Measurements from ENCODE around the gene DISC1. TPM values are rescaled to one million over a fixed set of nuclear protein-coding genes. Genes with fewer than 3 reads are reported as not detected.

DISC1 gene
- total and polyA plus RNA-seq, 2 donors (not counting 3 experiments of a cell fraction or from before 2014, with no cell fraction given), result 3.3 to 14.7 TPM

DNA sequence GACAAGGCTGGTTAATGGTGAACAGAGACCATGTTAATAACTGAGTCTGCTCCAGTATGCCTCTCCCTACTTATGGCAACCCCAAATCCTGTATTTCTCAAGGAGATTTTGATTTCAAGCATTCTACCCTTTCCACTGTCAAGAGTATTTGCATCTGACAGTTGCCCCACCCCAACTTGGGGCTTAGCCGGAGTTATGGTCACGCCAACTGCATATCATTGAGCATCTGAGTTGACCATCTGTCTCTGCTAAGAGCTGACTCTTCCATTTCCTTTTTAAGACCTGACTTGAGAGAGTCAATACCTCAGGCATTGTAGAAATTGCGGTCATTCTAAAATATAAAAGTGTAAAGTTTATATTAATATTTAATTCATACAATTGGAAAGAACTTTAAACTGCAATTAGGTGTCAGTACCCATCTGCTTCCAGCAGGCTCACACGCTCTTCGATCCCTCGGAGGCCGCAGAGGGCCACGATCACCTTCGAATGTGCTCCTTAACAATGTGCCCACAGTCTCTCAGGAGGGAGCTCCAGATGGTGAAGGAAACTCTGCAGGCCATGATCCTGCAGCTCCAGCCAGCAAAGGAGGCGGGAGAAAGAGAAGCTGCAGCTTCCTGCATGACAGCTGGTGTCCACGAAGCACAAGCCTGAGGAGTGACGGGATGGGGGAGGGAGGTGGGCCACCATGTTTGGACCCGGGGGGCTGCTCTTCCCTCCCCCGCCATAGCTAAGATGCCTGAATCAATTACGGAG is 409.8 kb downstream of the DISC1 start:
- BruUV-seq (replicated peaks), result no TSS peak
- intact Hi-C loops (cut with micrococcal nuclease), result no loop called here
- Histone ChIP-seq H3K27ac (ENCODE audit: insufficient read depth, low read depth, low read length) (no peak overlapping the region), H3K4me2 (ENCODE audit: insufficient read depth, low read length) (no peak overlapping the region), H3K9ac (replicated peaks; ENCODE audit: extremely low read depth, insufficient read depth, low read length) (no peak overlapping the region), H2AFZ (ENCODE audit: low read depth, low read length) (no peak overlapping the region), H3K9me3 (replicated peaks; ENCODE audit: control insufficient read depth, insufficient read depth, low read length) (no peaks in the 10 kb centered on the region), H4K20me1 (replicated peaks; ENCODE audit: control insufficient read depth, extremely low read depth, insufficient read depth, low read length) (no peaks in the 10 kb centered on the region), H3K4me3 (replicated peaks in 1 of 3; ENCODE audit: insufficient read depth in 1 of 3, low read depth in 1 of 3, low read length in 3 of 3) (no peak overlapping the region), H3K36me3 (ENCODE audit: control insufficient read depth in 2 of 2, extremely low read depth in 1 of 2, insufficient read depth in 2 of 2, low read length in 2 of 2) (no peaks in the 10 kb centered on the region), H3K4me1 (ENCODE audit: control insufficient read depth, extremely low read depth, insufficient read depth, low read length) (peaks cover 8% of the 10 kb centered on the region), H3K27me3 (ENCODE audit: control insufficient read depth in 2 of 2, insufficient read depth in 2 of 2, low read length in 2 of 2) (no peaks in the 10 kb centered on the region), H3K79me2 (ENCODE audit: control insufficient read depth, insufficient read depth, low read length) (no peaks in the 10 kb centered on the region), H3K9me1 (replicated peaks; ENCODE audit: control insufficient read depth, extremely low read depth, insufficient read depth, low read length) (no peaks in the 10 kb centered on the region)
- POLR2A ChIA-PET, result no interaction called here
- FAIRE-seq (no peak), DNase-seq (ENCODE audit: low read depth, low spot score) (no peak)
- TF ChIP-seq, protein P1, sequence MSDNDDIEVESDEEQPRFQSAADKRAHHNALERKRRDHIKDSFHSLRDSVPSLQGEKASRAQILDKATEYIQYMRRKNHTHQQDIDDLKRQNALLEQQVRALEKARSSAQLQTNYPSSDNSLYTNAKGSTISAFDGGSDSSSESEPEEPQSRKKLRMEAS (IDR thresholded peaks at IDR 0.05; ENCODE audit: insufficient read depth, insufficient read length), result no peak
- TF ChIP-seq, protein P2, sequence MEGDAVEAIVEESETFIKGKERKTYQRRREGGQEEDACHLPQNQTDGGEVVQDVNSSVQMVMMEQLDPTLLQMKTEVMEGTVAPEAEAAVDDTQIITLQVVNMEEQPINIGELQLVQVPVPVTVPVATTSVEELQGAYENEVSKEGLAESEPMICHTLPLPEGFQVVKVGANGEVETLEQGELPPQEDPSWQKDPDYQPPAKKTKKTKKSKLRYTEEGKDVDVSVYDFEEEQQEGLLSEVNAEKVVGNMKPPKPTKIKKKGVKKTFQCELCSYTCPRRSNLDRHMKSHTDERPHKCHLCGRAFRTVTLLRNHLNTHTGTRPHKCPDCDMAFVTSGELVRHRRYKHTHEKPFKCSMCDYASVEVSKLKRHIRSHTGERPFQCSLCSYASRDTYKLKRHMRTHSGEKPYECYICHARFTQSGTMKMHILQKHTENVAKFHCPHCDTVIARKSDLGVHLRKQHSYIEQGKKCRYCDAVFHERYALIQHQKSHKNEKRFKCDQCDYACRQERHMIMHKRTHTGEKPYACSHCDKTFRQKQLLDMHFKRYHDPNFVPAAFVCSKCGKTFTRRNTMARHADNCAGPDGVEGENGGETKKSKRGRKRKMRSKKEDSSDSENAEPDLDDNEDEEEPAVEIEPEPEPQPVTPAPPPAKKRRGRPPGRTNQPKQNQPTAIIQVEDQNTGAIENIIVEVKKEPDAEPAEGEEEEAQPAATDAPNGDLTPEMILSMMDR (IDR thresholded peaks at IDR 0.05; ENCODE audit: extremely low read depth in 1 of 2, insufficient read depth in 1 of 2, low read depth in 1 of 2, low read length in 2 of 2), result no peak
- no peak for TF ChIP-seq MYC (IDR thresholded peaks at IDR 0.05; ENCODE audit: low read depth, low read length)
- TF ChIP-seq GATA2 (IDR thresholded peaks at IDR 0.05; ENCODE audit: insufficient read depth, insufficient read length, low read depth, low read length), result no peak
- TF ChIP-seq EZH2 (IDR thresholded peaks at IDR 0.05; ENCODE audit: borderline replicate concordance, low read depth, low read length, severe bottlenecking), result no peak
- TF ChIP-seq JUN (IDR thresholded peaks at IDR 0.05; ENCODE audit: borderline replicate concordance, insufficient read depth, insufficient read length, low read depth), result no peak
- TF ChIP-seq POLR2A (IDR thresholded peaks at IDR 0.05; ENCODE audit: low read depth, low read length), result no peak
- no peak for TF ChIP-seq FOS (IDR thresholded peaks at IDR 0.05; ENCODE audit: borderline replicate concordance, insufficient read depth, low read length)
- CTCF ChIA-PET, result no interaction called here
- dilution Hi-C loops (cut with MboI; ENCODE audit: extremely low pct_ligation_motif_present, low sequenced_read_pairs), result no loop called here
